Measurements from ENCODE around the gene VIM.

Gene VIM

GRCh38 chr10:17229967-17230682 is 2.1 kb downstream of the VIM start:
- Histone ChIP-seq H3K4me3 (ENCODE audit: low read depth, low read length) (peak overlapping the region; percentile 51), H3K27me3 (peaks cover 19% of the 10 kb centered on the region), H3K4me1 (no peaks in the 10 kb centered on the region; the same call in 1 of the 2 replicates), H3K9me3 (no peaks in the 10 kb centered on the region; the same call in 1 of the 2 replicates), H3K36me3 (0 out of 2 replicates have a peak, but pooled peaks cover 3% of the 10 kb centered on the region)
- peak; percentile 69 for DNase-seq
- no peak for TF ChIP-seq CTCF (IDR thresholded peaks at IDR 0.05; ENCODE audit: low read depth, low read length)

DNA sequence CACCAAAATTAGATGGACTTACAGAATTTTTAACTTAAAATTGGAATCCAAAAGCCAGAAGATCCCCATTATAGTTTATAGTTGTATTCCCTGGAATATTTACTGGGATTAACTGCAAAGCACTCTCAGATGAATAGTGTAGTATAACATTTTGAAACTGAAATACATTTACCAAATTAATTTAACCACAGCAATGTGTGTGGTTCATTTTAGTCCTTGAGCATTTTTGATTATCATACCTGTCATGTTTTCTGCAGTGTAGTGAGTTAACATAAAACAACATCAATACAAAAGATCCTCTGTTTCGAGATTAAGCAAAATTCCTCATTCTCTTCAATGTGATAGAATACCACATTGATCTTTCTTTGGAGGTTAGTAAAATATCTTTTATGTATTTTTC is 3.7 kb downstream of the VIM start:
- Histone ChIP-seq H3K4me3 (ENCODE audit: low read depth, low read length) (no peak overlapping the region), H3K36me3 (peaks cover 3% of the 10 kb centered on the region; the same call in 1 of the 2 replicates)

GRCh38 chr10:17232276-17232960 is 4.4 kb downstream of the VIM start:
- DNase-seq, result no peak
- no peaks in the 10 kb centered on the region; the same call in 1 of the 2 replicates for H3K4me1 ChIP-seq
- no peaks in the 10 kb centered on the region; the same call in 1 of the 2 replicates for H3K9me3 ChIP-seq
- H3K4me3 ChIP-seq (ENCODE audit: low read depth, low read length), result no peak overlapping the region
- TF ChIP-seq CTCF (IDR thresholded peaks at IDR 0.05; ENCODE audit: low read depth, low read length), result no peak
- H3K27me3 ChIP-seq, result peaks cover 19% of the 10 kb centered on the region
- H3K36me3 ChIP-seq, result peaks cover 3% of the 10 kb centered on the region; the same call in 1 of the 2 replicates

More for the DNA sequence above, 3.7 kb downstream of the VIM start:
- no peaks in the 10 kb centered on the region; the same call in 1 of the 2 replicates for H3K9me3 ChIP-seq
- H3K4me1 ChIP-seq, result no peaks in the 10 kb centered on the region; the same call in 1 of the 2 replicates
- peaks cover 19% of the 10 kb centered on the region for H3K27me3 ChIP-seq
- no peak for TF ChIP-seq CTCF (IDR thresholded peaks at IDR 0.05; ENCODE audit: low read depth, low read length)
- no peak for DNase-seq

- DNase-seq, result no peak
- H3K36me3 ChIP-seq, result peaks cover 3% of the 10 kb centered on the region; the same call in 1 of the 2 replicates
- peaks cover 16% of the 10 kb centered on the region for H3K27me3 ChIP-seq
- no peak for TF ChIP-seq CTCF (IDR thresholded peaks at IDR 0.05; ENCODE audit: low read depth, low read length)
- no peaks in the 10 kb centered on the region; the same call in 1 of the 2 replicates for H3K9me3 ChIP-seq
- H3K4me3 ChIP-seq (ENCODE audit: low read depth, low read length), result no peak overlapping the region
- H3K4me1 ChIP-seq, result no peaks in the 10 kb centered on the region; the same call in 1 of the 2 replicates
Measured at GRCh38 chr10:17233286-17233991, 5.4 kb downstream of the VIM start.

DNA sequence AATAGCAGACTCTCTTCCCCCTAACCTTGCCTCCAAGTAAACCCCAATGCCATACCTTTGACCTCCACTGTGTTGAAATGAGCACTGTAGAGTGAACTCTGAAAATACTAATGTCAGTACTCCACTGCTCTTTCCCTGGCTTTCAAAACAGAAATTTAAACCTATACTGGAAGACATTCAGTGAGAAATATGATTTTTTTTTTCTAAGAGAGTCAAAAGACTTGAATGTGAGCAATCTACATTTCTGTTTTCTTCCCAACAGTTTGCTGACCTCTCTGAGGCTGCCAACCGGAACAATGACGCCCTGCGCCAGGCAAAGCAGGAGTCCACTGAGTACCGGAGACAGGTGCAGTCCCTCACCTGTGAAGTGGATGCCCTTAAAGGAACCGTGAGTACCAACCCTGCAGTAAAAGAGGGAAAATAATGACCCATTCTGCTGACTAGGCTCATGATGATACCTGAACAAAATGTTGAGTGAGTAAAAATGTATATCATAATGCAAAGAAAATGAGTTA is 6.4 kb downstream of the VIM start:
- no peak overlapping the region for H3K4me3 ChIP-seq (ENCODE audit: low read depth, low read length)

More for the DNA sequence above, 6.4 kb downstream of the VIM start:
- H3K9me3 ChIP-seq, result no peaks in the 10 kb centered on the region; the same call in 1 of the 2 replicates
- H3K27me3 ChIP-seq, result peaks cover 7% of the 10 kb centered on the region
- no peak for TF ChIP-seq CTCF (IDR thresholded peaks at IDR 0.05; ENCODE audit: low read depth, low read length)
- no peaks in the 10 kb centered on the region for H3K4me1 ChIP-seq
- DNase-seq, result no peak
- H3K36me3 ChIP-seq, result peaks cover 3% of the 10 kb centered on the region; the same call in 1 of the 2 replicates
